Measurements from ENCODE around the gene ATP6V1E1. TPM values are rescaled to one million over a fixed set of nuclear protein-coding genes. Genes with fewer than 3 reads are reported as not detected.

The ATP6V1E1 gene
- total and polyA plus RNA-seq, 2 of the 13 experiments (the other 11 are each of a cell fraction or from before 2014, with no cell fraction given) = 69.3 to 90.9 TPM

GRCh38 chr22:17580441-17581031 is 48.0 kb downstream of the ATP6V1E1 start (continued):
- no peak for TF ChIP-seq MYPOP (CRISPR knock-in tag; IDR thresholded peaks at IDR 0.05)
- TF ChIP-seq PAXIP1 (CRISPR knock-in tag; conservative IDR thresholded peaks at IDR 0.05) = no peak
- TF ChIP-seq TBL1XR1 (IDR thresholded peaks at IDR 0.05; ENCODE audit: borderline replicate concordance, low read length, partially characterized antibody) = no peak
- no peak for TF ChIP-seq YEATS2 (CRISPR knock-in tag; IDR thresholded peaks at IDR 0.05; ENCODE audit: borderline replicate concordance)
- TF ChIP-seq ZNF143 (CRISPR knock-in tag; IDR thresholded peaks at IDR 0.05) = peak; percentile 54; the same call in 1 of the 2 replicates
- TF ChIP-seq, protein P1, sequence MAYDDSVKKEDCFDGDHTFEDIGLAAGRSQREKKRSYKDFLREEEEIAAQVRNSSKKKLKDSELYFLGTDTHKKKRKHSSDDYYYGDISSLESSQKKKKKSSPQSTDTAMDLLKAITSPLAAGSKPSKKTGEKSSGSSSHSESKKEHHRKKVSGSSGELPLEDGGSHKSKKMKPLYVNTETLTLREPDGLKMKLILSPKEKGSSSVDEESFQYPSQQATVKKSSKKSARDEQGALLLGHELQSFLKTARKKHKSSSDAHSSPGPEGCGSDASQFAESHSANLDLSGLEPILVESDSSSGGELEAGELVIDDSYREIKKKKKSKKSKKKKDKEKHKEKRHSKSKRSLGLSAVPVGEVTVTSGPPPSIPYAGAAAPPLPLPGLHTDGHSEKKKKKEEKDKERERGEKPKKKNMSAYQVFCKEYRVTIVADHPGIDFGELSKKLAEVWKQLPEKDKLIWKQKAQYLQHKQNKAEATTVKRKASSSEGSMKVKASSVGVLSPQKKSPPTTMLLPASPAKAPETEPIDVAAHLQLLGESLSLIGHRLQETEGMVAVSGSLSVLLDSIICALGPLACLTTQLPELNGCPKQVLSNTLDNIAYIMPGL (CRISPR knock-in tag; IDR thresholded peaks at IDR 0.05; ENCODE audit: borderline replicate concordance in 1 of 2, low read depth in 1 of 2) = no peak
- TF ChIP-seq NFAT5 (CRISPR knock-in tag; IDR thresholded peaks at IDR 0.05) = no peak
- TF ChIP-seq TFDP2 (CRISPR knock-in tag; IDR thresholded peaks at IDR 0.05) = 0 out of 2 replicates have a peak, but pooled peaks have one; percentile 33
- TF ChIP-seq SALL1 (CRISPR knock-in tag; IDR thresholded peaks at IDR 0.05) = peak; percentile 12; the same call in 1 of the 2 replicates
- no peak for TF ChIP-seq ZNF709 (CRISPR knock-in tag; IDR thresholded peaks at IDR 0.05)
- TF ChIP-seq ZNF317 (CRISPR knock-in tag; IDR thresholded peaks at IDR 0.05) = no peak
- no peak for TF ChIP-seq NFE2L1 (CRISPR knock-in tag; IDR thresholded peaks at IDR 0.05; ENCODE audit: borderline replicate concordance)
- TF ChIP-seq ATF1 (CRISPR knock-in tag; IDR thresholded peaks at IDR 0.05) = no peak
- TF ChIP-seq NCOA2 (CRISPR knock-in tag; IDR thresholded peaks at IDR 0.05) = no peak
- no peak for TF ChIP-seq ETV5 (CRISPR knock-in tag; IDR thresholded peaks at IDR 0.05; ENCODE audit: borderline replicate concordance)
- TF ChIP-seq ZNF605 (CRISPR knock-in tag; IDR thresholded peaks at IDR 0.05) = peak; percentile 79

Measured in HepG2 (cell line).